ENCODE measurements around the gene OVCA2. TPM values are rescaled to one million over a fixed set of nuclear protein-coding genes. Genes with fewer than 3 reads are reported as not detected.

OVCA2 gene
- total and polyA plus RNA-seq, 2 donors (not counting 3 experiments of a cell fraction or from before 2014, with no cell fraction given) = 41.3 to 84.2 TPM

- no peak overlapping the region for H3K4me3 ChIP-seq (replicated peaks in 1 of 3; ENCODE audit: insufficient read depth in 1 of 3, low read depth in 1 of 3, low read length in 3 of 3)
- no peak overlapping the region for H3K4me2 ChIP-seq (ENCODE audit: insufficient read depth, low read length)
- no peak overlapping the region for H3K27ac ChIP-seq (ENCODE audit: insufficient read depth, low read depth, low read length)
- no peak overlapping the region for H3K9ac ChIP-seq (replicated peaks; ENCODE audit: extremely low read depth, insufficient read depth, low read length)
- no peak for DNase-seq (ENCODE audit: low read depth, low spot score)
- CTCF ChIA-PET = interaction anchor here (1.5 kb wide), 1 partner anchor 126 kb away, joined by 4 read pairs; no protein-coding TSS in a partner anchor
- no peaks in the 10 kb centered on the region for H3K27me3 ChIP-seq (ENCODE audit: control insufficient read depth in 2 of 2, insufficient read depth in 2 of 2, low read length in 2 of 2)
- FAIRE-seq = no peak
- dilution Hi-C loops (cut with MboI; ENCODE audit: extremely low pct_ligation_motif_present, low sequenced_read_pairs) = no loop called here
- no TSS peak for BruUV-seq (replicated peaks)
- H2AFZ ChIP-seq (ENCODE audit: low read depth, low read length) = no peak overlapping the region
- POLR2A ChIA-PET = no interaction called here
- no peak for TF ChIP-seq POLR2A (IDR thresholded peaks at IDR 0.05; ENCODE audit: low read depth, low read length)
- TF ChIP-seq GATA2 (IDR thresholded peaks at IDR 0.05; ENCODE audit: insufficient read depth, insufficient read length, low read depth, low read length) = no peak
- TF ChIP-seq EZH2 (IDR thresholded peaks at IDR 0.05; ENCODE audit: borderline replicate concordance, low read depth, low read length, severe bottlenecking) = no peak
- TF ChIP-seq JUN (IDR thresholded peaks at IDR 0.05; ENCODE audit: borderline replicate concordance, insufficient read depth, insufficient read length, low read depth) = no peak
- no peak for TF ChIP-seq MYC (IDR thresholded peaks at IDR 0.05; ENCODE audit: low read depth, low read length)
- no peak for TF ChIP-seq FOS (IDR thresholded peaks at IDR 0.05; ENCODE audit: borderline replicate concordance, insufficient read depth, low read length)
- TF ChIP-seq POLR2AphosphoS5 (IDR thresholded peaks at IDR 0.05; ENCODE audit: insufficient read depth, low read depth, low read length) = no peak
- TF ChIP-seq CTCF (IDR thresholded peaks at IDR 0.05; ENCODE audit: extremely low read depth in 1 of 2, insufficient read depth in 1 of 2, low read depth in 1 of 2, low read length in 2 of 2) = no peak
- TF ChIP-seq MAX (IDR thresholded peaks at IDR 0.05; ENCODE audit: insufficient read depth, insufficient read length) = no peak
- H3K36me3 ChIP-seq (ENCODE audit: control insufficient read depth in 2 of 2, extremely low read depth in 1 of 2, insufficient read depth in 2 of 2, low read length in 2 of 2) = peaks cover 3 to 24% of the 10 kb centered on the region in 2 experiments
- H3K79me2 ChIP-seq (ENCODE audit: control insufficient read depth, insufficient read depth, low read length) = peaks cover 4% of the 10 kb centered on the region
- no peaks in the 10 kb centered on the region for H3K9me1 ChIP-seq (replicated peaks; ENCODE audit: control insufficient read depth, extremely low read depth, insufficient read depth, low read length)
- intact Hi-C loops (cut with micrococcal nuclease) = loop anchor here (5.0 kb wide), 1 partner anchor 318 kb away; no protein-coding TSS in a partner anchor
- H4K20me1 ChIP-seq (replicated peaks; ENCODE audit: control insufficient read depth, extremely low read depth, insufficient read depth, low read length) = no peaks in the 10 kb centered on the region
- H3K4me1 ChIP-seq (ENCODE audit: control insufficient read depth, extremely low read depth, insufficient read depth, low read length) = peaks cover 4% of the 10 kb centered on the region
- no peaks in the 10 kb centered on the region for H3K9me3 ChIP-seq (replicated peaks; ENCODE audit: control insufficient read depth, insufficient read depth, low read length)
Measured at GRCh38 chr17:2034806-2035540, 6.8 kb upstream of the OVCA2 start.

Data from endothelial cell of umbilical vein (primary cell).